K562 (cell line): ENCODE results near the gene CCDC136. TPM values are rescaled to one million over a fixed set of nuclear protein-coding genes. Genes with fewer than 3 reads are reported as not detected.

Source experiments
- BCL6 ChIP-seq: fragments of 250-450 bp; sonication (Bioruptor Pico); IDR thresholded peaks from 2 replicates; pipeline ENCODE4 v1.4.0; 2020
- CHCHD3 ChIP-seq: fragments of 250-450 bp; sonication (Bioruptor Pico); IDR thresholded peaks from 2 replicates; pipeline ENCODE4 v2.1.2; 2022; ENCODE audit warnings: mild to moderate bottlenecking
- GATAD2A ChIP-seq: fragments of 450-650 bp; IDR thresholded peaks from 2 replicates; pipeline ENCODE4 v1.6.1; 2017
- HOXB6 ChIP-seq: fragments of 250-450 bp; sonication (Bioruptor Pico); IDR thresholded peaks from 2 replicates; pipeline ENCODE4 v1.5.1; 2022; ENCODE audit warnings: mild to moderate bottlenecking, borderline replicate concordance
- NR2C2 ChIP-seq, 2 experiments: fragments of 200-800 bp in 1 of 2; sonication (Bioruptor generic) in 1 of 2; sonication (generic) in 1 of 2; formaldehyde crosslinking in 1 of 2; IDR thresholded peaks; 2 replicates each; pipeline versions ENCODE4 v1.6.1 to v1.8.0; 2016 to 2022; ENCODE audit warnings: mild to moderate bottlenecking in 1 of 2, missing compliant biosample characterization in 1 of 2, missing genetic modification characterization in 1 of 2, missing genetic modification reagents in 1 of 2
- POLR2A ChIP-seq: fragments of 450-650 bp; conservative IDR thresholded peaks from 2 replicates; pipeline ENCODE4 v1.6.1; 2016
- SMAD1 ChIP-seq: fragments of 150-350 bp; IDR thresholded peaks from 2 replicates; pipeline ENCODE4 v1.6.1; 2014; ENCODE audit warnings: low read length, low read depth; ENCODE audit not compliant: partially characterized antibody
- ZFP36 ChIP-seq: fragments of 150-350 bp; IDR thresholded peaks from 2 replicates; pipeline ENCODE4 v1.6.1; 2018; ENCODE audit warnings: low read length, low read depth; ENCODE audit not compliant: partially characterized antibody
- ZNF431 ChIP-seq: sonication (generic); formaldehyde crosslinking; IDR thresholded peaks from 2 replicates; pipeline ENCODE4 v1.8.0; 2022; ENCODE audit warnings: mild to moderate bottlenecking, missing genetic modification reagents
- ZNF583 ChIP-seq: fragments of 250-450 bp; sonication (Bioruptor Pico); IDR thresholded peaks from 2 replicates; pipeline ENCODE4 v1.4.0; 2020
- polyA plus RNA-seq, 8 experiments: library from polyadenylated mRNA; depleted of rRNA in 4 of 8; stranded (reverse) in 5 of 8; unstranded in 3 of 8; fragments of >200 nt; fragmentation: Nextera tagmentation in 2 of 8; fragmentation: Illumina TruSeq in 1 of 8; extraction: Ambion mirVana in 2 of 8; extraction: Trizol in 1 of 8; gene quantifications; 2 replicates each; pipeline versions ENCODE4 v1.2.1 to v1.2.3, GENCODE V29; 2011 to 2014; ENCODE audit warnings: inconsistent platforms in 1 of 8, missing spikeins in 1 of 8
- total RNA-seq, 7 experiments: library from RNA; depleted of rRNA in 6 of 7; stranded (reverse); fragments of >200 nt in 6 of 7; fragmentation: Illumina TruSeq in 2 of 7; extraction: Trizol in 2 of 7; gene quantifications; 2 replicates each; pipeline versions ENCODE4 v1.2.1 to v1.2.3, GENCODE V29; 2011 to 2021; ENCODE audit warnings: low replicate concordance in 1 of 7
- TF ChIP-seq, protein P1 (sequence below): sonication (generic); formaldehyde crosslinking; IDR thresholded peaks from 2 replicates; pipeline ENCODE4 v1.8.0; 2023; ENCODE audit warnings: missing genetic modification reagents, mild to moderate bottlenecking, borderline replicate concordance
- TF ChIP-seq, protein P2 (sequence below), 2 experiments: IDR thresholded peaks; 2 replicates each; pipeline ENCODE4 v1.6.1; 2012; ENCODE audit warnings: improper control_type of control experiment in 2 of 2, low read depth in 2 of 2, low read length in 2 of 2, borderline replicate concordance in 1 of 2
- TF ChIP-seq, protein P3 (sequence below): sonication (generic); formaldehyde crosslinking; IDR thresholded peaks from 2 replicates; pipeline ENCODE4 v1.8.1; 2023; ENCODE audit warnings: mild to moderate bottlenecking, missing genetic modification reagents
- TF ChIP-seq, protein P4 (sequence below): fragments of 250-450 bp; sonication (Bioruptor Pico); IDR thresholded peaks from 2 replicates; pipeline ENCODE4 v1.8.0; 2022; ENCODE audit warnings: moderate library complexity, mild to moderate bottlenecking, inconsistent platforms
- TF ChIP-seq, protein P5 (sequence below): fragments of 450-650 bp; formaldehyde crosslinking; IDR thresholded peaks from 2 replicates; pipeline ENCODE4 v1.4.0; 2020; ENCODE audit warnings: mild to moderate bottlenecking, moderate library complexity

The CCDC136 gene
- total and polyA plus RNA-seq, 9 of the 15 experiments (the other 6 are each of a cell fraction or from before 2014, with no cell fraction given), result 2.4 to 40.8 (median 26.5) TPM

DNA sequence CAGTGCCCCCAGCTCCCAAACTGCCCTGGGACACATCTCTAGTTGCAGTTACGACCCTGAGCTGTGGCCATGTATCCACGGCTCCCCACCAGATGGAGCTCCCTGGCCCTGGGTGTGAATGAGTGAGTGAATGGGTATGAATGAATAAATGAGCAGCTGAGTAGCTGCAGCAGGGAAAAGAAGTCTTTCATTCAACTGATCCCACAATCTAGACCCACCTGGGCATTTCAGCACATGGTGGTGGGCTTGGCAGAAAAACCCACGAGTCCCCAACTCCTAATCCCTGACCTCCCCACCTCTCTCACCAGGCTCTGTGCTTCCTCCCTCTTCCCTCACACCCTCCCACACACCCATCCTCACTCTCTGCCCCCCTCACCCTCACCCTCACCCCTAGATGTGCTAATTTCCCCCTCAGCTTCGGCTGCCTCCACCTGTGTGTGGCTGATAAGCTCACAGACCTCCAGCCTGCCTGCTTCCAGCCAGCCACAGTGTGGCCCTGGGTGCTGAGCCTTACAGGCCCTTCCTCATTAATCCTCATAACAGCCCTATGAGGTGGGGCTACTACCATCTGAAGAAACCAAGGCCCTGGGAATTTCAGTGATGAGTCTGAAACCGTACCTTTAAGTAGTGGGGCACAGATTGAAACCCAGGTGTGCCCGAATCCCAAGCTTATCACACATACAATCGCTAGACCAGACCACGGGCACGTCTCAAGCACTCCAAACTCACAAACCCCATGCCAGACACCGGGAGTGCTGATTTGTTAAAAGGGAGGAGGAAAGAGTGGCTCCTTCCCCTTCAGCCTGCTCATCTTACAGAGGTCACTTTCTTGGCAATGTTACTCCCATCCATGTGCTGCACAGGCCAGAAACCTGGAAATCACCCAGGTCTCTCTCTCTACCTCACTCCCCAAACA lies 68.6 kb downstream of the CCDC136 start (continued):
- TF ChIP-seq, protein P1, sequence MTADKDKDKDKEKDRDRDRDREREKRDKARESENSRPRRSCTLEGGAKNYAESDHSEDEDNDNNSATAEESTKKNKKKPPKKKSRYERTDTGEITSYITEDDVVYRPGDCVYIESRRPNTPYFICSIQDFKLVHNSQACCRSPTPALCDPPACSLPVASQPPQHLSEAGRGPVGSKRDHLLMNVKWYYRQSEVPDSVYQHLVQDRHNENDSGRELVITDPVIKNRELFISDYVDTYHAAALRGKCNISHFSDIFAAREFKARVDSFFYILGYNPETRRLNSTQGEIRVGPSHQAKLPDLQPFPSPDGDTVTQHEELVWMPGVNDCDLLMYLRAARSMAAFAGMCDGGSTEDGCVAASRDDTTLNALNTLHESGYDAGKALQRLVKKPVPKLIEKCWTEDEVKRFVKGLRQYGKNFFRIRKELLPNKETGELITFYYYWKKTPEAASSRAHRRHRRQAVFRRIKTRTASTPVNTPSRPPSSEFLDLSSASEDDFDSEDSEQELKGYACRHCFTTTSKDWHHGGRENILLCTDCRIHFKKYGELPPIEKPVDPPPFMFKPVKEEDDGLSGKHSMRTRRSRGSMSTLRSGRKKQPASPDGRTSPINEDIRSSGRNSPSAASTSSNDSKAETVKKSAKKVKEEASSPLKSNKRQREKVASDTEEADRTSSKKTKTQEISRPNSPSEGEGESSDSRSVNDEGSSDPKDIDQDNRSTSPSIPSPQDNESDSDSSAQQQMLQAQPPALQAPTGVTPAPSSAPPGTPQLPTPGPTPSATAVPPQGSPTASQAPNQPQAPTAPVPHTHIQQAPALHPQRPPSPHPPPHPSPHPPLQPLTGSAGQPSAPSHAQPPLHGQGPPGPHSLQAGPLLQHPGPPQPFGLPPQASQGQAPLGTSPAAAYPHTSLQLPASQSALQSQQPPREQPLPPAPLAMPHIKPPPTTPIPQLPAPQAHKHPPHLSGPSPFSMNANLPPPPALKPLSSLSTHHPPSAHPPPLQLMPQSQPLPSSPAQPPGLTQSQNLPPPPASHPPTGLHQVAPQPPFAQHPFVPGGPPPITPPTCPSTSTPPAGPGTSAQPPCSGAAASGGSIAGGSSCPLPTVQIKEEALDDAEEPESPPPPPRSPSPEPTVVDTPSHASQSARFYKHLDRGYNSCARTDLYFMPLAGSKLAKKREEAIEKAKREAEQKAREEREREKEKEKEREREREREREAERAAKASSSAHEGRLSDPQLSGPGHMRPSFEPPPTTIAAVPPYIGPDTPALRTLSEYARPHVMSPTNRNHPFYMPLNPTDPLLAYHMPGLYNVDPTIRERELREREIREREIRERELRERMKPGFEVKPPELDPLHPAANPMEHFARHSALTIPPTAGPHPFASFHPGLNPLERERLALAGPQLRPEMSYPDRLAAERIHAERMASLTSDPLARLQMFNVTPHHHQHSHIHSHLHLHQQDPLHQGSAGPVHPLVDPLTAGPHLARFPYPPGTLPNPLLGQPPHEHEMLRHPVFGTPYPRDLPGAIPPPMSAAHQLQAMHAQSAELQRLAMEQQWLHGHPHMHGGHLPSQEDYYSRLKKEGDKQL, result no peak
- TF ChIP-seq BCL6 (no peak), NR2C2 (CRISPR knock-in tag; IDR thresholded peaks at IDR 0.05) (0 out of 2 replicates have a peak, but pooled peaks have one; percentile 45), NR2C2 (tag; IDR thresholded peaks at IDR 0.05) (0 out of 2 replicates have a peak, but pooled peaks have one; percentile 6), ZNF431 (CRISPR knock-in tag) (peak; percentile 52; the same call in 1 of the 2 replicates), CHCHD3 (CRISPR knock-in tag) (no peak), POLR2A (peak; percentile 72), SMAD1 (no peak), ZFP36 (no peak), HOXB6 (CRISPR knock-in tag) (no peak), GATAD2A (peak; percentile 98), ZNF583 (CRISPR knock-in tag) (no peak)
- TF ChIP-seq, protein P2, sequence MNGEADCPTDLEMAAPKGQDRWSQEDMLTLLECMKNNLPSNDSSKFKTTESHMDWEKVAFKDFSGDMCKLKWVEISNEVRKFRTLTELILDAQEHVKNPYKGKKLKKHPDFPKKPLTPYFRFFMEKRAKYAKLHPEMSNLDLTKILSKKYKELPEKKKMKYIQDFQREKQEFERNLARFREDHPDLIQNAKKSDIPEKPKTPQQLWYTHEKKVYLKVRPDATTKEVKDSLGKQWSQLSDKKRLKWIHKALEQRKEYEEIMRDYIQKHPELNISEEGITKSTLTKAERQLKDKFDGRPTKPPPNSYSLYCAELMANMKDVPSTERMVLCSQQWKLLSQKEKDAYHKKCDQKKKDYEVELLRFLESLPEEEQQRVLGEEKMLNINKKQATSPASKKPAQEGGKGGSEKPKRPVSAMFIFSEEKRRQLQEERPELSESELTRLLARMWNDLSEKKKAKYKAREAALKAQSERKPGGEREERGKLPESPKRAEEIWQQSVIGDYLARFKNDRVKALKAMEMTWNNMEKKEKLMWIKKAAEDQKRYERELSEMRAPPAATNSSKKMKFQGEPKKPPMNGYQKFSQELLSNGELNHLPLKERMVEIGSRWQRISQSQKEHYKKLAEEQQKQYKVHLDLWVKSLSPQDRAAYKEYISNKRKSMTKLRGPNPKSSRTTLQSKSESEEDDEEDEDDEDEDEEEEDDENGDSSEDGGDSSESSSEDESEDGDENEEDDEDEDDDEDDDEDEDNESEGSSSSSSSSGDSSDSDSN (IDR thresholded peaks at IDR 0.05; ENCODE audit: borderline replicate concordance in 1 of 2, low read depth in 2 of 2, low read length in 2 of 2), result peak; percentile 66 to 76; a peak in 2 of 4 replicates
- TF ChIP-seq, protein P3, sequence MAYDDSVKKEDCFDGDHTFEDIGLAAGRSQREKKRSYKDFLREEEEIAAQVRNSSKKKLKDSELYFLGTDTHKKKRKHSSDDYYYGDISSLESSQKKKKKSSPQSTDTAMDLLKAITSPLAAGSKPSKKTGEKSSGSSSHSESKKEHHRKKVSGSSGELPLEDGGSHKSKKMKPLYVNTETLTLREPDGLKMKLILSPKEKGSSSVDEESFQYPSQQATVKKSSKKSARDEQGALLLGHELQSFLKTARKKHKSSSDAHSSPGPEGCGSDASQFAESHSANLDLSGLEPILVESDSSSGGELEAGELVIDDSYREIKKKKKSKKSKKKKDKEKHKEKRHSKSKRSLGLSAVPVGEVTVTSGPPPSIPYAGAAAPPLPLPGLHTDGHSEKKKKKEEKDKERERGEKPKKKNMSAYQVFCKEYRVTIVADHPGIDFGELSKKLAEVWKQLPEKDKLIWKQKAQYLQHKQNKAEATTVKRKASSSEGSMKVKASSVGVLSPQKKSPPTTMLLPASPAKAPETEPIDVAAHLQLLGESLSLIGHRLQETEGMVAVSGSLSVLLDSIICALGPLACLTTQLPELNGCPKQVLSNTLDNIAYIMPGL (CRISPR knock-in tag), result no peak; the same call in 1 of the 2 replicates
- TF ChIP-seq, protein P4, sequence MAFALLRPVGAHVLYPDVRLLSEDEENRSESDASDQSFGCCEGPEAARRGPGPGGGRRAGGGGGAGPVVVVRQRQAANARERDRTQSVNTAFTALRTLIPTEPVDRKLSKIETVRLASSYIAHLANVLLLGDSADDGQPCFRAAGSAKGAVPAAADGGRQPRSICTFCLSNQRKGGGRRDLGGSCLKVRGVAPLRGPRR (CRISPR knock-in tag), result no peak
- TF ChIP-seq, protein P5, sequence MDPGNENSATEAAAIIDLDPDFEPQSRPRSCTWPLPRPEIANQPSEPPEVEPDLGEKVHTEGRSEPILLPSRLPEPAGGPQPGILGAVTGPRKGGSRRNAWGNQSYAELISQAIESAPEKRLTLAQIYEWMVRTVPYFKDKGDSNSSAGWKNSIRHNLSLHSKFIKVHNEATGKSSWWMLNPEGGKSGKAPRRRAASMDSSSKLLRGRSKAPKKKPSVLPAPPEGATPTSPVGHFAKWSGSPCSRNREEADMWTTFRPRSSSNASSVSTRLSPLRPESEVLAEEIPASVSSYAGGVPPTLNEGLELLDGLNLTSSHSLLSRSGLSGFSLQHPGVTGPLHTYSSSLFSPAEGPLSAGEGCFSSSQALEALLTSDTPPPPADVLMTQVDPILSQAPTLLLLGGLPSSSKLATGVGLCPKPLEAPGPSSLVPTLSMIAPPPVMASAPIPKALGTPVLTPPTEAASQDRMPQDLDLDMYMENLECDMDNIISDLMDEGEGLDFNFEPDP (CRISPR knock-in tag), result peak; percentile 18; the same call in 1 of the 2 replicates
